GM10248 (cell line): ENCODE measurements around the gene GALNTL6.

Experiments
- CTCF ChIA-PET: fragments of 300-600 bp; sonication (Branson Sonifier 250); formaldehyde crosslinking; extraction: SDS; loops from one replicate; lab custom pipeline; 2021; ENCODE audit warnings: antibody characterized with exemption; lab: Yijun Ruan, JAX
- POLR2A ChIA-PET: fragments of 350-650 bp; sonication (Branson Sonifier 250); formaldehyde crosslinking; extraction: SDS; loops from one replicate; lab custom pipeline; 2020; ENCODE audit warnings: antibody characterized with exemption; lab: Yijun Ruan, JAX
- DNase-seq: peaks from one replicate; pipeline ENCODE4 v3.0.0; 2012; ENCODE audit errors: extremely low spot score
- CTCF ChIP-seq: IDR thresholded peaks from 2 replicates; pipeline ENCODE4 v1.5.1; 2012; ENCODE audit warnings: mild to moderate bottlenecking, low read depth; ENCODE audit errors: extremely low read depth, missing control alignments, control extremely low read depth

Gene GALNTL6

GRCh38 chr4:172485007-172485406 lies 671.8 kb downstream of the GALNTL6 start:
- CTCF ChIA-PET: no interaction called here
- POLR2A ChIA-PET: no interaction called here
- no peak for TF ChIP-seq CTCF
- no peak for DNase-seq

GRCh38 chr4:172486531-172486930 lies 673.3 kb downstream of the GALNTL6 start:
- TF ChIP-seq CTCF: no peak
- ChIA-PET CTCF (interaction anchor here (1.7 kb wide), 1 partner anchor 27 kb away, joined by 5 read pairs; no protein-coding TSS in a partner anchor), POLR2A (no interaction called here)
- no peak for DNase-seq

- no peak for TF ChIP-seq CTCF
- ChIA-PET CTCF (interaction anchor here (2.4 kb wide), 1 partner anchor 36 kb away, joined by 7 read pairs; no protein-coding TSS in a partner anchor), POLR2A (no interaction called here)
- DNase-seq: no peak
Observed at GRCh38 chr4:172489861-172490260, 676.7 kb downstream of the GALNTL6 start.

- POLR2A ChIA-PET: no interaction called here
- DNase-seq: no peak
- CTCF ChIA-PET: no interaction called here
- TF ChIP-seq CTCF: no peak
Observed at GRCh38 chr4:172495769-172496168, 682.6 kb downstream of the GALNTL6 start.

GRCh38 chr4:172497321-172497720 lies 684.1 kb downstream of the GALNTL6 start:
- POLR2A ChIA-PET: no interaction called here
- CTCF ChIA-PET: no interaction called here
- TF ChIP-seq CTCF: no peak
- no peak for DNase-seq

GRCh38 chr4:172514011-172514410 lies 700.8 kb downstream of the GALNTL6 start:
- TF ChIP-seq CTCF: no peak
- ChIA-PET POLR2A (no interaction called here), CTCF (interaction anchor here (1.3 to 3.1 kb wide), 4 partner anchors 11 to 56 kb away, joined by 3 to 7 read pairs (median 4); no protein-coding TSS in a partner anchor)
- no peak for DNase-seq

- ChIA-PET POLR2A (no interaction called here), CTCF (interaction anchor here (1.1 to 3.1 kb wide), 4 partner anchors 9 to 15 kb away, joined by 4 to 7 read pairs (median 4); no protein-coding TSS in a partner anchor)
- no peak for TF ChIP-seq CTCF
- no peak for DNase-seq
Observed at GRCh38 chr4:172514801-172515200, 701.6 kb downstream of the GALNTL6 start.
